ENCODE data around the gene WASHC3.
"Not testable (repeated sequence)": the region's sequence is repeated elsewhere in the genome, so short reads cannot be mapped to it uniquely, and the experiment has no call there.

WASHC3 gene

DNA sequence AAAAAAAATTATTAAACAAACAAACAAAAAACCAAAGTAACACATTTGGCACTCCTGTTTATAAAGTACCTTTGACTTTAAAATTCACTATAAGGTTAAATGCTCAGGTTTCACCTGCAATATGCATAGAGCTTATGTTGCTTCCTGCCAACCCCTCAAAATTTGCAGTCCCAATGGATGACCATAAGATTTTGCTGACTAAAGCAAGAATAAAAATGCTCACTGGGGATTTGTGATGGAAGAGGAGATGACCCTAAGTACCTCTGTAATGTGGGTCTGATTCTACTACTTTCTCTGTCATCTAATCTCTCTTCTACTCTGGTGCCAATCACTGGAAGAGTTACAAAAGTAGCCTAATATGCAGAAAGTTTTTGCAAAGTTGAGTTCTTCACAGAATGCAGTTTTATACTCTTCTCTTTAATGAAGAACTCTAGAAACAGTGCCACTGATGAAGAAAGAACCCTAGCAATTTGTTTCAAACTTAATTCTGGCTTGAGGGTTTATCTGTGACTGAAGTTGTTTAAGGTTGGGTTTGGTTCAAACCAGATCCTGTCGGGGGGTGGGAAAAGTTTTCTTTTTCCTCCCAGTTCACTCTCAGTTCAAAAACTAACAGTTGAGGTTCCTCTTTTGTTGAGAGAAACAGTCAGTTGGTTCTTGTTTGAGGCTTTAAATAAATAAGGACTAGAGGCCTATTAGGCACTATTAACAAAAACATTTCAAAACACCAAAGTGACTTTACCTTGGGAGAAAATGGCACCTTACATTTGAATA, 10.9 kb downstream of the WASHC3 start:
- no peak for DNase-seq (ENCODE audit: low read depth in 2 of 2)

DNA sequence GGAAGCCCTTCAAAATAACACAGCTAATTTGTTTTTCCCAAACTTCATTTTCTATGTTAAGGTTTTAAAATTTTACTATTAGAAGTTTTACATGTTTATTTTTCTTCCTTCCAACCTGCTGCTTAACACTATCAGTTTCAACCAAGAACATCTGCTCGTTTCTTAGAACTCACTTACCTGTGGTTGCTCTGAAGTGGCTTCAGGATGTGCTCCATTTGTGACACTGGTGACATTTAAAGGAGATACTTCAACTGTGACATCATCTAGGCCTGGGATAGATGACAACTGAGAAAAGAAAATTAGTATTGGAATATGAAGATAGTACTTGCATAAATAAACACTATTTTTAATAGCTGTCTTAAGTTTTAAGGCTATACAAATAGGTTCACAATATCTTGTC, 17.9 kb downstream of the WASHC3 start:
- no peak for DNase-seq (ENCODE audit: low read depth in 2 of 2)

GRCh38 chr12:102033991-102034745, 27.6 kb downstream of the WASHC3 start:
- DNase-seq (ENCODE audit: low read depth in 2 of 2): no peak

DNA sequence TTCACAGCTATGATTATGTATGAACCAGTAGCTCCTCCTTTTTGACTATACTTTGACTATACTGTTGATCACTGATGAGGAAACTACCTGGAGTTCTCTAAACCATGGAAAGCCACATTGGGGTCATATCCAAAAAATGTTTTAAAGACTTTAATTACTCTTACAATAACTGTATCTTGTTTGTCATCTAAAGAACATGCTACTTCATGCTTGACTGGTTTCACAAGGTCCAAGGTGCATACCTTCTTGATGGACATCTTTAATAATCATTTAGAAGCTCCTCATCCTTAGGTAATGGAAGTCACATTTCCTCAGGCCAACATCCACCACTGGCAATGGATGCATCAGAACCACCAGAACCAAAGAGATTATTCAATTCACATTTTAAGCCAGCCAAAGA, 29.9 kb downstream of the WASHC3 start:
- no peak for DNase-seq (ENCODE audit: low read depth in 2 of 2)

DNA sequence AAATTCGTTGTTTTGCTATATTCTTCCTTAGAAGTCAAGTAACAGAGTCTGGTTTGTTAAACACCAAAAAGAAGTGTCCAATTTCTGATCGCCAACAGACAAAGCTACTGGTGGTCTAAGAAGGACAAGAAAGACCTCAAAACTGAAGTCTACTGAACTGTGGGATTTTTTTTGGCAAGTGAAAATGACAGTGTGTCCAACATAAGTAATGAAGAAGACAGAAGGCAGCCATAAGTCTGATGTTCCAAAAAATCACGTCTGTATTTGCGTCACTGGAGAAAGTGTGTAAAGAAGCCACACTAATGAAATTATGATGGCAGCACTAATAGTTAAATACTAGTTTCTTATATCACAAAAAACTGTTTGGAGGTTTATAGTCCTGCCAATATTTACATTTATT, 32.6 kb downstream of the WASHC3 start:
- DNase-seq (ENCODE audit: low read depth in 2 of 2): no peak

GRCh38 chr12:102026728-102027127, 35.1 kb downstream of the WASHC3 start:
- no peak for DNase-seq (ENCODE audit: low read depth in 2 of 2)

GRCh38 chr12:102024765-102025164, 37.0 kb downstream of the WASHC3 start:
- DNase-seq (ENCODE audit: low read depth in 2 of 2): no peak

DNA sequence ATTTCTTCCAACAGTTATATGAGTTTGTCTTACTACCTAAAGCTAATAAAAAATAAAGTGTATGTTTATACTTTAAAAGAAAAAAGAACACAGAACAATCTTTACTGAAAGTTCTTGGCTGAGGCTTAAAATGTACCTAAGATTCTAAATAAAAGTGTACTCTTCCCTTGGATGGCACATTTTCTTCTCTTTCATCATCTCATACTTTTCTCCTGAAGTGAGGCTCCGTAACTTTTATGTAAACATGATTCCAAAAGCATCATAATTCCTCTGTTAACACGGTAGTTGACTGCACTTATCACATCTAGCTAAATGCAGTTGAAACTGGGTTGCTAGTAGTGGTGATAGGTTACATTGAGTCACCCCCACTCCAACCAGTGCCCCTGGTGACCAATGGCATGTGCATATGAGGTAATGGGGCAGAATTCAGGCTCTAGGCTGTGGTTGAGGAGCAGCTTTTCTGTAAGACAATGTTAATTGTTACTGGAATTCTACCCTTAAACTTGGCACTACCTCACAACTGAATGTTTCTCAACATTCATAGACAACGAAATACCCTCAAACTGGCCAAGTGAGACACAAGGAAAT, 38.4 kb downstream of the WASHC3 start:
- no peak for DNase-seq (ENCODE audit: low read depth in 2 of 2)

GRCh38 chr12:102022286-102022685, 39.5 kb downstream of the WASHC3 start:
- no peak for DNase-seq (ENCODE audit: low read depth in 2 of 2)

- no peak for DNase-seq (ENCODE audit: low read depth in 2 of 2)
Observed at GRCh38 chr12:102021540-102022246, 40.1 kb downstream of the WASHC3 start.

GRCh38 chr12:102018607-102019006, 43.2 kb downstream of the WASHC3 start:
- DNase-seq (ENCODE audit: low read depth in 2 of 2): not testable (repeated sequence)

DNA sequence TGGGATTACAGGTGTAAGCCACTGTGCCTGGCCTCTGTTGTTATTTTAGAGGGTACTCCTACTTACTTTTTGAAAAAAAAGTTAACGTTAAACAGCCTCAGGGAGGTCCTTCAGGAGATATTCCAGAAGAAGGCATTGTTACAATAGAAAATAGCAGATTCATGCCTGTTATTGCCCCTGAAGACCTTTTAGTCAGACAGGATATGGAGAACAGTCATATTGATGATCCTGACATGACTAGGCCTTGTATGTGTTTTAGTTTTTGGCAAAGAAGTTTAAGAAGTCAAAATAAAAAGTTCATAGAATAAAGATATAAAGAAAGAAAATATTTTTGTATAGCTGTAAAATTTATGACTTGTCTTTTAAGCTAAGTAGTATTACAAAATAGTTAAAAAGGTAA, 45.3 kb downstream of the WASHC3 start:
- DNase-seq (ENCODE audit: low read depth in 2 of 2): no peak

DNA sequence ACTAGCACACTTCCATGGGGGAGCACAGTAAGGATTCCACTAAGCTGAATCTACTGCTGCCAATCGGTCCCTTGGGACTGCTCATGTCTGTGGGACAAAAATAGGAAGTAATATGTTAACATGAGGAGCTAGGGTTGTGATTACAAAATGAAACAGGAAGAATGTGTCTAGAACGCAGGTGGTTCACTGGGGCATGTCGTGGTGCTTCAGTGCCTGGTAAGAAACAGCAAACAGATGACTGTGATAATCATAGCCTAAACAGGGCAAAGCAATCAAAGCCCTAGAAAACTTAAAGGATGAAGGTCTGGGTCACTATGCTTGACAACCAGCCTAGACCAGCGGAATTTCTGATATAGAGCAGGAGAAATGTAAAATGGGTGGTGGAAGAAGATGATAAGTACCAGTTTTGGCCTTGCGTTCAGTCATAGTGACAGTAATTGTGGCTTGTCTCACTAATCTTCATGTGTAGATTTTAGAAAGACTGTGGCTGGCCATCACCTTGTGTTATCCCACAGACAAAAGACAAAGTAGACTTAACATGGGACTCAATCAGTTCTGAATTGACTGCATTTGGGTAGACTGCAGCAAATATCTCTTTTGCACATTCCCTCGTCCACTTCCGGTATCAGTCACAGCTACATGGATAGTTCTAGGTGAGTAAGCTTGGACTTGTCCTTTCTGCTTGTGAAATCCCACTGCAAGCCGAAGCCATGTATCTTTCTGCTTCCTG, 51.4 kb downstream of the WASHC3 start:
- DNase-seq (ENCODE audit: low read depth in 2 of 2): no peak

- DNase-seq (ENCODE audit: low read depth in 2 of 2): no peak
Observed at GRCh38 chr12:102009796-102010195, 52.0 kb downstream of the WASHC3 start.

DNA sequence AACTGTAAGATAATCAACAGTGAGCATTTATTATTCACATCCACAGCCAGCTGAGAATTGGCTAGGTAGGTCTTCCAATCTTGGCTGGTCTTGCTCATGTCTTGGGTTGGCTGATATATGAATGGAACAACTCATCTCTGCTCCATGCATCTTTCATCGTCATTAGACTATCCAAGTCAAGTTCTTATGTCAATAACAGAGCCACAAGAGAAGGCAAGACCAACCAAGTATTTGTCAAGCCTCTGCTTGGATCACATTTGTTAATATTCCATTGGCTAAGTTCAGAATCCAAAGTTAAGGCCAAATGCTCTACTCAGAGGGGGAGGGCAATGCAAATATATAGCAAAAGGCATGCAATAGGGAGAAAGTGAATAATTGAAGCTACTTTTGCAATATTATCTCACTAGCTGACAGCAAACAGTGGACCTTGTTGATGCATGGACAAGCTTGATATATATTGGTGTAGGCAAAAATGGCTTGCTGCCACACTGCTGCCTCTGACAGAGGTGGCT, 53.1 kb downstream of the WASHC3 start:
- no peak for DNase-seq (ENCODE audit: low read depth in 2 of 2)

- no peak for DNase-seq (ENCODE audit: low read depth in 2 of 2)
Observed at GRCh38 chr12:102005256-102005655, 56.5 kb downstream of the WASHC3 start.

DNA sequence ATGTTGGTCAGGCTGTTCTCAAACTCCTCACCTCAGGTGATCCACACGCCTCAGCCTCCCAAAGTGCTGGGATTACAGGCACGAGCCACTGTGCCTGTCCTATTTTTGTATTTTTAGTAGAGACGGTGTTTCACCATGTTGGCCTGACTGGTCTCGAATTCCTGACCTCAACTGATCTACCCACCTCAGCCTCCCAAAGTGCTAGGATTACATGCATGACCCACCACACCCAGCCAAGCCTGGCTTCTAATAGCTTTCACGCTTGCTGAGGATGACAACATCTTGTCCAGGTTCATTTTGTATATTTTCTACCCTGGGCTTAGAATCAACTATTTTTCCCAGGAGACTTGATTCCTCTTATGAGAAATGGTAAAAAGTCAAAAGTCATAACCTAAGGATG, 64.7 kb downstream of the WASHC3 start:
- no peak for DNase-seq (ENCODE audit: low read depth in 2 of 2)

DNA sequence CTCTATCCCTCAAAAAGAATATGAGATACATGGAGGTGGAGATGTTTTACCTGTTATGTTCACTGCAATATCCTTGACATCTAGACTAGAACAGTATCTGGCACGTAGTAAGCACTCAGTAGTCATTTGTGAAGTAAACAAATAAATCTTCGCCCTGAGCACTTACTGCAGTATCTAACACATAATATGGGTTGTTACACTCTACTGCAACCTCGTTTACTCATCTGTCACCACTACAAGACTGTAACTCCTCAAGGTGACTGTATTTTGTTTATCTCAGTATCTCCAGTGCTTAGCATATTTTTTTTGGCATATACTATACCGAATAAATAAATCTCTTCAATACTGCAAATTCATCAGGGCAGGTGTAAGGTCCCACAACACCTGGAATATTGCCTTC, 66.1 kb downstream of the WASHC3 start:
- no peak for DNase-seq (ENCODE audit: low read depth in 2 of 2)

DNA sequence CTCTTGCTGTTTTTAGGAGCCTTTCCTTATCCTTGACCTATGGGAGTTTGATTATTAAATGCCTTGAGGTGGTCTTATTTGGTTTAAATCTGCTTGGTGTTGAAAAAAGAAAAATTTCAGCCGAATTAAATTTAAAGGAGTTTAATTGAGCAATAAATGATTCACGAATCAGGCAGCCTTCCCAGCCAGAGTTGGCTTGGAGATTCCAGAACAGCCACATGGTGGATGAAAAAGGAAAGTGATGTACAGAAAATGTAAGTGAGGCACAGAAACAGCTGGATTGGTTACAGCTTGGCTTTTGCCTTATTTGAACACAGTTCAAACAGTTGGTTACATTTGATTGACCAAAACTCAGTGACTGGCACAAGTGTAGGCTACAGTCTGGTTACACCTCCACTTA, 69.7 kb downstream of the WASHC3 start:
- DNase-seq (ENCODE audit: low read depth in 2 of 2): no peak

DNA sequence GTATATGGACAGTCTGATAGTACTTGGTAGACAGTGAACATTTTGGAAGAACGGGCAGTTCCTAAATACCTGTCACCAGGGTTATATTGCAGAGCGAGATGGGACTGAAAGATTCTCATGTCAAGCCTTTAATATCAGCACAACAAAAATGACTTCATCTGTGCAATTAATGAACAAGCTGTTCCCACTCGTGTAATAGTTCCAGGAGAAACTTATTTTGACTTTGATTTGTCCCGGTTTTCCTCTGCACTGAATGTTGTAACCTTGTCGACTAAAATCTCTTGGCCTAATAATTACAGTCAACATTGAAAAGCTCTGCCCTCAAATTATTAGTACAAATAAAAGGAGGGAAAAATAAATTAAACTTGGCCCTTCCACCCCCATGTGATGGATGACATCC, 79.5 kb downstream of the WASHC3 start:
- no peak for DNase-seq (ENCODE audit: low read depth in 2 of 2)

DNA sequence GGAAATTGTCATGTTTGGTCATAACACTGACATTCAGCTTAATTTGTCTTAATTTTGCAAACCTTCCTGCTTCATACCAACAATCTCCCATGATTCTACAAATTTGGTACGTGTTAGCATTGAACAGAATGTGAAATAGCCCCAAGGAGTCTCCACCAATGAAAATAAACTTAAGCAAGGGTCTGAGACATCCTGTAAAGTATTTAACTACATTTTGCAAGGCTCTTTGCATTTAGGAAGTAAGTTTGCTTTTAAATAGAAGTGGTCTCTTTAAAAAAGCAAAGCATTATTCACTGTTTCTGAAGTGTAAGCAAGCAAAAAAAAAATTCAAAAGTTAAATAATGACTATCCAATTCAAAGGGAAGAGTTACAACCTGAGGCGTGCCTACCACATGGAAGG, 79.9 kb downstream of the WASHC3 start:
- DNase-seq (ENCODE audit: low read depth in 2 of 2): no peak
